Measurements from ENCODE around the gene CCM2.

The CCM2 gene

GRCh38 chr7:45125193-45125904, 125.3 kb downstream of the CCM2 start:
- DNase-seq (ENCODE audit: low read depth) = no peak

Measured in activated T-helper 9 cell treated with anti-CD3 and anti-CD28 coated beads, Interleukin-2, amount 50 U/mL, for 16 hours (primary cell).